ENCODE results near the gene CEACAM16.
A peak's percentile ranks its signal among the peaks of the same experiment; 100 is the strongest.

The CEACAM16 gene

DNA sequence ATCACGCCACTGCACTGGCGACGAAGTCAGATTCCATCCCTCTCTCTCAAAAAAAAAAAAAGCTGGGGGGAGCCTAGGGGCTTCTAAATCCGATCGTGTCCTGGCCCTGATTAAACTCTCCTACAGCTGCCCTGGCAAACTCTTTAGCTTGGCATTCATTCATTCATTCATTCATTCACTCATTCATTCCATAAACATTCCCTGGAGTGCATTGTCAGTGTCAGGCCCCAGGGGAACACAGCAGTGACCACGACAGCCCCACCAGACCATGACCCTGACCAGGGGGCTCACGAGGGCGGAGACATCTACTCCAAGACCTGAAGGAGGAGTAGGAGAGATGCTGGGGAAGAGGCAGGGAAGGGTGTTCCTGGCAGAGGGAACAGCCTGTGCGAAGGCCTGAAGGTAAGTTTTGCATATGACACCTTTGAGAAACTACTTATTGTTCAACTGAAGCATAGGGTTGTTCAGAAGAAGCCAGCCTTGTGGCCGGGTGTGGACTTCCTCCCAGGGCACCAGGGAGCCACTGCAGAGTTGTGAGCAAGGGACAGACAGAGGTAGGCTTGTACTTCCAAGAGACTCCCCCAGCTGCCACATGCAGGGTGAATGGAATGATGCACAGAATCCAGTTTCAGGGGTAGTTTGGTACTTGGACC, 24.5 kb downstream of the CEACAM16 start:
- no peak for DNase-seq (ENCODE audit: low read depth in 1 of 2, low spot score in 1 of 2)

DNA sequence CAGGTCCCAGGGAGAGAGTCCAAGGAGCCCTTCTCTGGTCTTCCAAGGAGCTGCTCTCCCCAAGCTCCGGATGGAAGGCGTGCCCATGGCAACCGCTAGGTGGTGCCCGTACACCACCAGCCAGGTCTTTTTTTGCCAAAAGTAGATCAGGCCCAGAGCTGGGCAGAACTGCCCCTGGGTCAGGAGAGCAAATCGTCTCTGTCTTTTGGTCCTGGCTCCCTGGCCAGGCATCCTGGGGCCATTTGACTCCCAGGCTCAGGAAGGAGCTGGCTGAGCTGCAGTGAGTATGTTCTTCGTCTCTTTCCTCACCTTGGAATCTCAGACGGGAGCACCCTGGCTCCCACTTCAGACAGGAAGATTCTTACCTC, 25.0 kb downstream of the CEACAM16 start:
- peak; percentile 66 to 71 for DNase-seq (ENCODE audit: low read depth in 1 of 2, low spot score in 1 of 2)

DNA sequence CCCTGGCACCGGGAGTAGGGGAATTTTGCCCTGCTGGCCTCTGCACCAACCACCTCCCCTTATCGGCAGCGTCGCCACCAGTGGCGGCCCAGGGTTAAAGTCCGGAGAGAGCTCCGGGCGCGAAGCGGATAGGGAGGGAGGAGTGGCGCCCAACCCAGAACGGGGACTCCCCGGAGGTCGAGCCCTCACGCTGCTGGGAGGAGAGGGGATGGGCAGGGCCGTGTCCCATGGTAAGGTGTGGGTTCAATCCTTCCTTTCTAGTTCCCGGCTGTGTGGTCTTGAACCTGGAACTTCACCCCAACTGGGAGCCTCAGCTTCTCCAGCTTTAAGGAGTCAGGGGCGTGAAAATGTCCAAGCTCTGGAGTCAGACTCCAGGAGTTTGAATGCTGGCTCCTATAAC, 26.3 kb downstream of the CEACAM16 start:
- DNase-seq (ENCODE audit: low read depth in 1 of 2, low spot score in 1 of 2) = no peak

DNA sequence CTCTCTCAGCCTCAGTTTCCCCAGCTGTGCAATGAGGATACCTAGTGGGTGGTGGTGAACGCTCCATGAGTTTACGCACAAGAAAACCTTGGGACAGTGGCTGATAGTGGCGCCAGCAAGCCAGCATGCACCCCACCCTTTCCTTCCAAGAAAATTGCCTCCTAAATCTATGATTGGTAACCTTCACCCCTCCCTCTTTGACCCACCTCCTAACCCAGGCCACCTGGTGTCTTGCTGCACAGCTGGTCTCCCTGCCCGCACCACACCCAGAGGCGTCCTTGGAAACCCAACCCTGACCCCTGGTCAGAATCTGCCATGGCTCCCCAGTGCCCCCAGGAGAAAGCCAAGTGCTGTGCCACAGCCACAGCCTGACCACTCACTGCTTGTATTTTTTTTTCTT, 26.7 kb downstream of the CEACAM16 start:
- DNase-seq (ENCODE audit: low read depth in 1 of 2, low spot score in 1 of 2) = no peak

DNA sequence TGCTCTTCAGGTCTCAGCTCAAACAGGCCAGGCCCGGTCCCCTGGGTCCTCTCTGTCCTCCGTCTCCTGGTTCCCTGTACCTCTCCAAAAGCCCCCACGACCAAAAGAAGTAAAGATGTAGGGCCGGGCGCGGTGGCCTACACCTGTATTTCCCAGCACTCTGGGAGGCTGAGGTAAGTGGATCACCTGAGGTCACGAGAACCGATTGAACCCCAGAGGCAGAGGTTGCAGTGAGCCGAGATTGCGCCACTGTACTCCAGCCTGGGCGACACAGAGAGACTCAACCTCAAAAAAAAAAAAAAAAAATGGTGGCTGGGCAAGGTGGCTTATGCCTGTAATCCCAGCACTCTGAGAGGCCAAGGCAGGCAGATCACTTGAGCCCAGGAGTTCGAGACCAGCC, 27.5 kb downstream of the CEACAM16 start:
- DNase-seq (ENCODE audit: low read depth in 1 of 2, low spot score in 1 of 2) = no peak

DNA sequence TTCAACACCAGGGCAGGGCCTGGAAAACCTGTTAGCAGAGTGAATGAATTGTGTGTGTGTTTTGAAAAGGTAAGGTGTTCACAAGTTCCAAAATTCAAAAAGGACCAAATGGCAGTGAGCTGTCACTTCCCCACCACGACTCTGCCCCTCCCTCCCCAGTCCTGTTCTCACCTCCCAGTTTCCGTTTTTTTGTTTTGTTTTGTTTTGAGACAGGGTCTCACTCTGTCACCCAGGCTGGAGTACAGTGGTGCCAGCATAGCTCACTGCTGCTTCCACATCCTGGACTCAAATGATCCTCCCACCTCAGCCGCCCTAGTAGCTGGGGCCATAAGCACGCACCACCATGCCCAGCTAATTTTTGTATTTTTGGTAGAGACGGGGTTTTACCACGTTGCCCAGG, 29.2 kb downstream of the CEACAM16 start:
- no peak for DNase-seq (ENCODE audit: low read depth in 1 of 2, low spot score in 1 of 2)

DNA sequence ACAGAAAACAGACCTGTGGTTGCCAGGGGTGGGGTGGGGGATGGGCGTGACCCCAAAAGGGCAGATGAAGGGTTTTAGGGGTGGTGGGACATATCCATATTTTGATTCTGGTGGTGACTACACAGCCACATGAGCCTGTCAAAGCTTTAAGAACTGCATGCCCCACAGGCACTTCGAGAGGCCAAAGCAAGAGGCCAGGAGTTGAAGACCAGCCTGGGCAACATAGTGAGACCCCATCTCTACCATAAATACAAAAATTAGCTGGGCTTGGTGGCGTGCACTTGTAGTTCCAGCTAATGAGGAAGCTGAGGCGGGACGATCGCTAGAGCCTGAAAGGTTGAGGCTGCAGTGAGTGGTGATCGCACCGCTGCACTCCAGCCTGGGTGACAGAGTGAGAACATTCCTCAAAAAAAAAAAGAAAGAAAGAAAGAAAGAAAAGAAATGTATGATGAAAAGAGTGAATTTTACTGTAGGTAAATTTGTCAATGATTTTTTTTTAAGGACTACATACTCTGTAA, 30.6 kb downstream of the CEACAM16 start:
- DNase-seq (ENCODE audit: low read depth in 1 of 2, low spot score in 1 of 2) = no peak

DNA sequence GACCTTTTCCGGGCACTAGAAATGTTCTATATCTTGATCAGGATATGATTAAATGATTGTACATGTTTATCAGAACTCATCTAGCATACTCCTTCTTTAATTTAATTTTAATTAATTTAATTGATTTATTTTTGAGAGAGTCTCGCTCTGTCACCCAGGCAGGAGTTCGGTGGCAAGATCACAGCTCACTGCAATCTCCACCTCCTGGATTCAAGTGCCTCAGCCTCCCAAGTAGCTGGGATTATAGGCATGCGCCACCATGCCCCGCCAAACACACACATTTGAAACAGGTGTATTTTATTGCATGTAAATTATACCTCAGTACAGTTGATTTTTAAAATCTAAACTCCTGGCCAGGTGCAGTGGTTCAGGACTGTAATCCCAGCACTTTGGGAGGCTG, 32.1 kb downstream of the CEACAM16 start:
- DNase-seq (ENCODE audit: low read depth in 1 of 2, low spot score in 1 of 2) = no peak

DNA sequence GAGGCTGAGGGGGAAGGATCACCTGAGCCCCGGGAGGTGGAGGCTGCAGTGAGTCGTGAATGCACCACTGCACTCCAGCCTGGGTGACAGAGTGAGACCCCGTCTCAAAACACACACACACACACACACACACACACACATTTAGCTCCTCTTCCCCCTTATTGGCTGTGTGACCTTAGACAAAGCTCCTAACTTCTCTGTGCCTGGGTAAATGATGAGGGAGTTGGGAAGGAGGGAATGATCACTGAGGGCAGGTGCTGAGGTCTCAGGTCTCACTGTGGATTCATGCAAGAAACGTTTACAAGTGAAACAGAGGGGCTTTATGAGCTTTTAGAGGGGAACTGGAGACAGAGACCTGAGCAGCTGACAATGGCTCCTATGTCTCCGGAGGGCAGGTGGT, 32.7 kb downstream of the CEACAM16 start:
- no peak for DNase-seq (ENCODE audit: low read depth in 1 of 2, low spot score in 1 of 2)

DNA sequence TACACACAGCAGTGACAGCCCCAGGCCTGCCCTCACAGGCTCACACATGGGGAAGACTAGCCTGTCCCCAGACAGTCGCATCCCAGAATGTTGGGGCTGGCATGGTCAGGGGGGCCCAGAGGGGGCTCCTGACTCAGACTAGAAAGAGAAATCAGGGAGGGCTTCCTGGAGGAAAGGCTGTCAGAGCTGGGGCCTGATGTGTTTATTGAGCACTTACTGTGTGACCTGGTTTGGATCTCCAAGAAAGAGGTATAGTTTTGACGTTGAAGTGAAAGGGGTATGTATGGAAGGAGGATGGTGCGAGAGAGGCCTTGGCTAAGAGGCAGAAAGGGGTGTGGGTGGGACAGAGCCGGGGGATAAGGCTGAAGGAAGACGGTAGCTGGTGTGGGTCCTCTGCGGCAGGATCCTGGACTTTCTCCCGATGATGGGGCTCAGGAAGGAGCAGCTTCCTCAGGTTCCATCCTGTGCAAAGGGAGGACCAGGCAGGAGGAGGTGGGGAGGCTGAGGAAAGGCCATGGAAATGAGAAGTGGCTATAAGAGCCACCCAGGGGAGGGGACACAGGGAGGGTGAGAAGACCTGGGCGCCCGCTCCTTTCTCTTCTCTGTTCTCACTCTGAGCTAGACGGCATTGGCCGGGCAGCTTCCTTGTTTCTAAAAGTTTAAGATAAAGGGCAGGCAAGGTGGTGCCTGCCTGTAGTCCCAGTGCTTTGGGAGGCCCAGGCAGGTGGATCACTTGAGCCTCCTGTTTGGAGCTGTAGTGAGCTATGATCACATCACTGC, 33.5 kb downstream of the CEACAM16 start:
- no peak for DNase-seq (ENCODE audit: low read depth in 1 of 2, low spot score in 1 of 2)

DNA sequence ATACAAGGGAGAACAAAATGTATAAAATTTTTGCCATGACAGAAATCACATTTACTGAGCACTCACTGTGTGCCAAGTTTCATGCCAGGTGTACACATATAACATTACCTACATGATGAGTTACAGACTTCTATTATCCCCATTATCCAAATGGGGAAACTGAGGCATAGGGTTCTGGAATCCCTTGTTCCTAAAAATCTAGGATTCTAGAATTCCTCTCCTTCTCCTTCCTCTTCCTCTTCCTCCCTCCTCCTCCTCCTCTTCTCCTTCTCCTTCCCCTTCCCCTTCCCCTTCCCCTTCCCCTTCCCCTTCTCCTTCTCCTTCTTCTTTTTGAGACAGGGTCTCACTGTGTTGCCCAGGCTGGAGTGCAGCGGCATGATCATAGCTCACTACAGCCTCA, 35.4 kb downstream of the CEACAM16 start:
- no peak for DNase-seq (ENCODE audit: low read depth in 1 of 2, low spot score in 1 of 2)

DNA sequence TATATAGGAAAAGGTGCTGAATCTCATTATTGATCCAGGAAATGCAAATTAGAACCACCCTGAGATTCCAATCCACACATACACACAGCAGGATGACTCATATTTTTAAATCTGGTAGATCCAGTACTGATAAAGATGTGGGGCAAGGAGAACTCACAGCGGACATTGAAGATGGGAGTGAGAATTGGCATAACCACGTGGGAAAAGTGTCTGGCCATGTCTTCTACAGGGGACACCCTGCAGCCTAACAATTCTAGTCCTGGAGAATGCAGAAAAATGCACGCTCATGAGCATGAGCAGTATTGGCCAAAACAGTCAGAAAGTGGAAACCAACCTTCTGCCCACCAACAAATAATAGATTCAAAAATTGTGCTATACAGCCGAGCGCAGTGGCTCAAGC, 36.1 kb downstream of the CEACAM16 start:
- no peak for DNase-seq (ENCODE audit: low read depth in 1 of 2, low spot score in 1 of 2)

DNA sequence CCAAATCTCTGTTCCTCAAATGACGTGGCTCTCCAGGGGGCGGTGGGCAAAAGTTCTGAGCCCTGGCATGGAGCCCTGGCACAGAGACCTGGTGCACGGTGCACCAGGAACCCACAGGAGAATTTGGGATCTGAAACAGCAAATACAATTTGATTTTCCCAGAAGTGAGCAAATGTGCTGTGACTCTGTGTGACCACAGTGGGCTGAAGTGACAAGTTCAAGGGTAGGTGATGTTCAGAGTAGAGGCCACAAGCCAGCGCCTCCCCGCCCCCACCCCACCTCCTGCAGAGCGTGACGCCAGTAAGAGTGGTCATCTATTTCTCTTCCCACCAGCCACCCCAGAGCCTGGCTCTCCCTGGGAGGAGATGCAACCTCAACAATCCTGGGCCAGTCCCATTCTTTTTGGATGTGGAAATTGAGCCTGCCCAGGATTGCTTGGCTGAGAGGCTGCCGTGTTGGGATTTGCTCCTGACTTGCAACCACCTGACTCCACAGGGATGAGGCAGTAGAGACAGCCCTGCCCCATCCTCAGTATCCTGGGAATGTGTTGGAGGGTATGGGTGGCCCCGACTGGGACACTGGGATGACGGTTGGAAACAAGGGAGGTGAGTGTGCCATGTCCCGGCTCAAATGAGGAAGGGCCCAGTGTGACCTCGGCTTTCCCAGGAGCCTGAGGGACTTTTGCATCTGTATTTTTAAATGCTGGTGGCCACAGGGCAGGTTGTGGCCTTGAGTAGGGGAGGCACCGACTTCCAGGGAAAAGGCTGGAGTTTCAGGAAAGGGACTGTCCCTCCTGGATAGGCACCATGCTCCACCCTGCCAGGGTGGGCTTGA, 38.5 kb downstream of the CEACAM16 start:
- no peak for DNase-seq (ENCODE audit: low read depth in 1 of 2, low spot score in 1 of 2)

DNA sequence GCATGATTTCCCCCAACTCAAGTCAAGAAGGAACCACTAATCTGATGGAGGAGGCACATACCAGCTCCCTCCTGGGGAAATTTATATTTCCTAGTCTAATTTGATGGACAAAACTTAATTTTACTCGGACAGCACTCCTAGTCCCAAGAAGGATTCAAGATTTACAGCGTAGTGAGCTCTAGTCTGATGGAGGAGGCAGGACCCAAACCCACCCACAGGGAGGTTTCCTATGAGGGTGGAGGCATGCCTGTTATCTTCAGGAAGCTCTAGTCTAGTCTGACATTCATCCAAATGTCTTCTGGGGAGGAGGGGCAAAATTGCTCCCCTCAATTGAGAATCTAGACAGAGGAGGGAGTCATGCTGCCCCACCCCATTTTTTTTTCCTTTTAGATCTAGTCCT, 39.2 kb downstream of the CEACAM16 start:
- DNase-seq (ENCODE audit: low read depth in 1 of 2, low spot score in 1 of 2) = no peak

DNA sequence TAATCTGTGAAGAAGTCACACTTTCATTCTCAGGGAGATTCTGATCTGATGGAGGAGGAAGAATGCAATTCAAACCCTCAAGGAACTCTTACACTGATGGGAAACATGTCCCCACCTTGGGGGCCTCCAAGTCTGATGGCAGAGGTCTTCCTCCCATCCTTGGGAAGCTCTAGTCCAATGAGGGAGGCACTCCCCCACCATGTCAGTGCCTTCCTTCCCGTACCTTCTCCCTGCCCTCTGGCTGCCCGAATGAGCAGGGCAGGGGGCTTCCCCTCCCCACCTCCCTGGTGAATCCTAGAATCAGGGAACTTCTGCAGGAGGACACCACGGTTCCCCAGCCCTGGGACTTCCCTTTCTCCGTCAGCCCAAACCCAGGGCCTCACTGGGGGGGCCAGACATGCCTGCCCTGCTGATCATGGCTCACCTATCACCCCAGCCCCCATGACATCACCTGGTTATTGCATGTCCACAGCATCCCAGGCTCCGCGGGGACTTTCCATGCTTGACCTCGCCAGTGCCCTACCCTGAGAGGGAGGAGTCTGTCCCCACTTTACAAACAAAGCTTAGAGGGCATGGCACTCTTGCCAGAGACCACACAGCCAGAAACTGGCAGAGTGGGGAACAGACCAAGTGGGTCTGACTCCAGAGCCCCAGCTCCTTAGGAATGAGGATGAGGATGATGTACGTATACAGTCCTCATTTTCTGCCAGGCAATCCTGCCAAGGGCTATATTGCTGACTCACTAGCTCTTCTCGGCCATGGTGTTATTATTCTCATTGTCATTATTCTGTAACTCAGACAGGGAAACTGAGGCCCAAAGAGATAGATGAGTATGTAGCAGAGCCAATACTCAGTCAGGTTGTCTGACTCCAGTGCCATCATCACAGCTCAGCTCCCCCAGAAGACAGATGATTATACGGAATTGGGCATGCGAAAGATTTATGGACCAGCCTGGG, 39.9 kb downstream of the CEACAM16 start:
- DNase-seq (ENCODE audit: low read depth in 1 of 2, low spot score in 1 of 2) = no peak

DNA sequence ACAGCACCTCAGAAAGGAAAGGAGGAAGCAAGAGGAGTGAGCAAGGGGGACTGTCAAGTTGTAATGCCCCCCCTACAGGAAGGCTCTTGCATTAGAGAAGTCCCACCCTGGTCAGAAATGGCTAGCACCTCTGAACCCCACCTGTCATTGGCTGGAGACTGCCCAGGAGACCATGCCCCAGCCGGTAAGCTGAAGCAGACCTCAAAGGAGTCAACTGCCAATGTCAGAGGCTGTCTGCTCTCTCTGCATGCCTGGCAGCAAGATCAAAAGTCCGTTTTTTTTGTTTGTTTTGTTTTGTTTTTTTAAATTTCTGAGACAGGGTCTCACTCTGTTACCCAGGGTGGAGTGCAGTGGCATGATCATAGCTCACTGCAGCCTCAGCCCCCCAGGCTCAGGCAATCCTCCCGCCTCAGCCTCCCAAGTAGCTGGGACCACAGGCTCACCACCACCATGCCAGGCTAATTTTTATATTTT, 41.4 kb downstream of the CEACAM16 start:
- DNase-seq (ENCODE audit: low read depth in 1 of 2, low spot score in 1 of 2) = no peak

DNA sequence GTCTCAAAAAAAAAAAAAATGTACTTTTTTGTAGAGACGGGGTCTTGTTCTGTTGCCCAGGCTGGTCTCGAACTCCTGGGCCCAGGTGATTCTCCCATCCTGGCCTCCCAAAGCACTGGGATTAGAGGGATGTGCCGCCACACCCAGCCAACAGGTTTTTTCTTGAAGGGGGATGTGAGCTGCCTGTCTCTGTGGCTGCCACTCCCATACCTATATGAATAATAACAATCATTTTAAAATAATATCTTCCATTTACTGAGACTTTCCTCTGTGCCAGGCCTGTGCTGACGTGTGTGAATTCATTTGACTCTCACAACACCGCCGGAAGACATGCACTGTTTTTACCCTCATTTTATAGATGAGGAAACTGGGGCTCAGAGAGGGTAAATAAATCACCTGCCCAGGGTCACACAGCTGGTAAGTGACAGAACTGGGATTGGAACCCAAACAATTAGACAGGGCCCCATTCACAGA, 42.3 kb downstream of the CEACAM16 start:
- DNase-seq (ENCODE audit: low read depth in 1 of 2, low spot score in 1 of 2) = no peak

DNA sequence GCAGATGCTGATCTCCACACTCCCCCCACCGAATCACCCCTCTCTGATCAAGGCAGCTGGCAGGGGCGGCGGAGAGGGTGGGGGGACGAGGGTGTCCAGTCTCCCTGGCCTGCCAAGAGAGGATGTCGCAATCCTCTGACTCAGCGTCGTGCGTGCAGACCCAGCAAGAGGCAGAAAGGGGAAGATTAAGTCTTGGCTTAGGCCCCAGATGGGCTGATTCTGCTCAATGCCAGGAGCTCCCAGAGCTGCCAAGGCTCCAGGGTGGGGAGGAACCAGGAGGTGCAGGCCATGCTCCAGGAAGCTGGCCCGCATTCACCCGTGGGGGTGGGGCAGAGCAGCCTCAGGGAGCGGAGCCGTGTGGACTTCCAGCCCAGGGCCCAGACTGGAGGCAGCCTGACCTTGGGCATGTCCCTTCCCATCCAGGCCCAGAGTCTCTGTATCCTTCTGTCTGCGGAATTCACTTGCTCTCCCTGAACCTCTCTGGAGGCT, 42.9 kb downstream of the CEACAM16 start:
- no peak for DNase-seq (ENCODE audit: low read depth in 1 of 2, low spot score in 1 of 2)

DNA sequence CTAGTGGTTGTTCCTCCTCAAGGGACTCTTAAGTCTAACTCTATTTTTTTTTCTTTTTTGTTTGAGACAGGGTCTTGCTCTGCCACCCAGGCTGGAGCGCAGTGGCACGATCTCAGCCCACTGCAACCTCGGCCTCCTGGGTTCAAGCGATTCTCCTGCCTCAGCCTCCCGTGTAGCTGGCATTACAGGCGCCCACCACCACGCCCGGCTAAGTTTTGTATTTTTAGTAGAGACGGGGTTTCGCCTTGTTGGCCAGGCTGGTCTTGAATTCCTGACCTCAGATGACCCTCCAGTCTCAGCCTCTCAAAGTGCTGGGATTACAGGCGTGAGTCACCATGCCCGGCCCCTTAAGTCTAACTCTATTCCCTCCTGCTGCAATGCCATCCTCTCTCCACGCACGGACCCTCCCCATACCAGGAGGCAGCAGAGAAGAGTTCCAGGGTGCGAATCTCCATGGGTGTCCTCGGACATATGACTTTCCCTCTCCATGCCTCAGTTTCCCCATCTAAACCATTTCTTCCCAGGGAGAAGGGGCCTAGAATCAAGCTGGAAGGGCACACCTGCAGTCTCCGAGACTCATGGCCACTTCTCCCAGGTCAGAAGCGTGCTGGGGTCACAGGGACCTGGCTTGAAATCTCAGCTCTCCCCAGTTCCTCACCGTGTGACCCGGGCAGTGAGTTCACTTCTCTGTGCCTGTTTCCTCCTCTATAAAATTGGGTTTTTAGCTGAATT, 43.5 kb downstream of the CEACAM16 start:
- DNase-seq (ENCODE audit: low read depth in 1 of 2, low spot score in 1 of 2) = no peak

DNA sequence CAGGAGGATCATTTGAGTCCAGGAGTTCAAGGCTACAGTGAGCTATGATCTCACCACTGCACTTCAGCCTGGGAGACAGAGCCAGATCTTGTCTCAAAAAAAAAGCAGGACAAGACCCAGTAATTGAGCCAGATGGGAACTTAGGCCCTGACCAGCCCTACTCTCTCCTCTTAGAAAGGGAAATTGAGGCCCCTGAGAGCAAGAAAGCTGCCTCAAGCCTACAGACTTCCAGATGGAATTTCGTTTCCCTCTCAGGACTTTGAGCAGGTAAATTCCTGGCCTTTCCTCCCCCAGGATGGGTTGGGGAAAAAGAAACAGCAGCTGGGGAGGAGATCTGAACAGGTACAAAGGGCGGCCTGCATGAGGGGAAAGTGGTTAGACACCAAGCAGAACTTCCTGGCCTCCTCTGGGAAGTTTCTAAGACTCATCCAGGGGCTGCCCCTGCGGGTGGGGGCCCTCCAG, 46.0 kb downstream of the CEACAM16 start:
- no peak for DNase-seq (ENCODE audit: low read depth in 1 of 2, low spot score in 1 of 2)

Data from activated CD4-positive, alpha-beta T cell treated with anti-CD3 and anti-CD28 coated beads, Interleukin-2, amount 50 U/mL, for 24 hours (primary cell).